Measurements from ENCODE around the gene KCMF1.

Gene KCMF1

DNA sequence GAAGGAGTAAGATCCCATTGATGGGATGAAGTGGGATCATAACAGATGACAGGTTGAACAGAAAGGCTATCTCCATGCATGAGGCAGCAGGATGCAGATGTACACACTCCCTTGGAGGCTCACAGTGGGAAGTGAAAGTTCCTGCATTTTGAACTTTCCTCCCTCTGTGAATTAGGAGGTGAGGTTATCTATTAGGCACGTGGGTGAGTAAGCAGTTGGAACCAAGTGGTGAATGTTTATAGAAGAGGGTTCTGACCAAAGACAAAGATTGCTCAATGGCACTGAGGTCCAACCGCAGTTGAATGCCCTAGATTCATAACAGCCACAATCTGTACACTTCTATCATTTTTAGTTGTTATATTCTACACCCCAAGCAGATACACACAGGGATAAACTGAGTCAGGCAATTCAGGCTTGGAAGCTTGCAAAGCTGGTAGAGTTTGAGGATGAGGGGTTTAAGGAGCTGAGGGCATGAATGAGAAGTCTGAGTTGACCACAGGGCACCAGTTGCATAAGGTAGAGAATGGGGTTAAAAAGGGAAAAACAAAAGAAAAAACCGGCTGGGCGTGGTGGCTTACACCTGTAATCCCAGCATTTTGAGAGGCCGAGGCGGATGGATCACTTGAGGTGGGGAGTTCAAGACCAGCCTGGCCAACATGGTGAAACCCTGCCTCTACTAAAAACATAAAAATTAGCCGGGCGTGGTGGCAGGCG is 7.1 kb upstream of the KCMF1 start:
- Mint-ChIP-seq H3K9me3 (no peaks in the 10 kb centered on the region), H3K4me3 (no peak overlapping the region), H3K36me3 (ENCODE audit: low read depth) (peaks cover 68% of the 10 kb centered on the region), H3K27me3 (no peaks in the 10 kb centered on the region), H3K4me1 (ENCODE audit: low read depth) (peaks cover 56% of the 10 kb centered on the region), H3K27ac (peak overlapping the region; percentile 43)

DNA sequence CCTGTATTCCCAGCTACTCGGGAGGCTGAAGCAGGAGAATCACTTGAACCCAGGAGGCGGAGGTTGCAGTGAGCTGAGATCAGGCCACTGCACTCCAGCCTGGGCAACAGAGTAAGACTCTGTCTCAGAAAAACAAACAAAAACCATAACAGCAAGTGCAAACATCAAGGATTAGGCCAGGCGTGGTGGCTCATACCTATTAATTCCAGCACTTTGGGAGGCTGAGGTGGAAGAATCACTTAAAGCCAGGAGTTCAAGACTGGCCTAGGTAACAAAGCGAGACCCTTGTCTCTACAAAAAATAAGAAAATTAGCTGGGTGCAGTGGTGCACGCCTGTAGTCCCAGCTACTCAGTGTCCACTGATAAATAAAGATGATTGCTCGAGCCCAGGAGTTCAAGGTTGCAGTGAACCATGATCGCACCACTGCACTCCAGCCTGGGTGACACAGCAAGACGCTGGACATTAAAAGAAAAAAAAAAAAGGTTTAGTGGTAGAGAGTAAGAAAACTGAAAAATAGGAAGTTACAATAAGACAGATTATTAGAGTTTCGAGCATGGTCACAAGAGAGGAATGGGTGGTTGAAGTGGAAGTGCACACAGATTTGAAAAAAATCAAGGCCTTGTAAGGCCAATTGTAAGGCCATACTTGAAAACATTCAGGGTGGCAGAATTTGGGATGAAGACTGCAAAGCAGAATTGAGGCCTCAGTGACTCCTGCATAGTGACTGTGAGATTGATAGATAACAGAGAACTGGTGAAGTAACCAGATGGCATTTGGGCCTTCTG is 6.4 kb upstream of the KCMF1 start:
- Mint-ChIP-seq H3K9me3 (no peaks in the 10 kb centered on the region), H3K4me1 (ENCODE audit: low read depth) (peaks cover 57% of the 10 kb centered on the region), H3K27ac (peak overlapping the region; percentile 46), H3K4me3 (no peak overlapping the region), H3K36me3 (ENCODE audit: low read depth) (peaks cover 72% of the 10 kb centered on the region), H3K27me3 (no peaks in the 10 kb centered on the region)

DNA sequence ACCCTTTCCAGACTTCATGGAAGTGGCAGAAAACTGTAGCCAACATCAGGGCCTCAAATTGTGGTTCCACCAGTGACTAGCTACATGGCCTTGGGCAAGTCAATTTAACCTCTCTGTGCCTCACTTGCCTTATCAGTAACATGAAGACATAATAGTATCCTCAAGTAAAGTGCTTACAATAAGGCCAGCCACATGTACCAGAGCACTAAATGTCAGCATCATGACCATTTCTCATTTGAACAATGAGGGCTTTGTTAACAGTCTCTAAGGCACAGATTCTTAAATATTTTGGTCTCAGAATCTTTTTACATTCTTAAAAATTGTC is 5.8 kb upstream of the KCMF1 start:
- H3K9me3 Mint-ChIP-seq: no peaks in the 10 kb centered on the region
- no peak overlapping the region for H3K4me3 Mint-ChIP-seq
- peaks cover 77% of the 10 kb centered on the region for H3K36me3 Mint-ChIP-seq (ENCODE audit: low read depth)
- peak overlapping the region; percentile 46 for H3K27ac Mint-ChIP-seq
- peaks cover 58% of the 10 kb centered on the region for H3K4me1 Mint-ChIP-seq (ENCODE audit: low read depth)
- H3K27me3 Mint-ChIP-seq: no peaks in the 10 kb centered on the region

DNA sequence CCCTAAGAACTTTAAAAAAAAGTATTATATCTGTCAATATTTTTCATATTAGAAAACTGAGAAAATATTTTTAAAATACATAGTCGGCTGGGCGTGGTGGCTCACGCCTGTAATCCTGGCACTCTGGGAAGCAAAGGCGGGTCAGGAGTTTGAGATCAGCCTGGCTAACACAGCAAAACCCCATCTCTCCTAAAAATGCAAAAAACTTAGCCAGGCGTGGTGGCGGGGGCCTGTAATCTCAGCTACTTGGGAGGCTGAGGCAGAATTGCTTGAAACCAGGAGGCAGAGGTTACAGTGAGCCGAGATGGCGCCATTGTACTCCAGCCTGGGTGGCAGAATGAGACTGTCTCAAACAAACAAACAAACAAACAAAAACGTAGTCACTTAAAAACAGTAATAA is 5.1 kb upstream of the KCMF1 start:
- Mint-ChIP-seq H3K27me3 (no peaks in the 10 kb centered on the region), H3K4me1 (ENCODE audit: low read depth) (peaks cover 52% of the 10 kb centered on the region)

DNA sequence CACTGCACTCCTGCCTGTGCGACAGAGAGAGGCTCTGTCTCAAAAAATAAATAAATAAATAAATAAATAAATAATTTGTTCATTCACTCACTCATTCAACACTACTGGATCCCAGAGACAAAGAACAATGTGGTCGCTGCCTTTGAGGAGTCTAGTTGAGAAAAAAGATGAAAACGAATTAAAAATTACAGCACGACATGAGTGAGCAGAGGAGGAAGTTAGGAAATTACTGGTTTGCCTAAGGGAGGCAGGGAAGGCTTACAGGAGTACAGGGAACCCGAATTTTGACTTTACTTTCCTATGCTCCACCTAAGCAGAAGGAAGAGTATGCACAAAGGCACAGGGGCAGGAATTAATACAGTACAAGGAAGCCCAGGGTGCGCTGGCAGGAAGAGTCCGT is 4.2 kb upstream of the KCMF1 start:
- peaks cover 67% of the 10 kb centered on the region for H3K36me3 Mint-ChIP-seq (ENCODE audit: low read depth)
- H3K9me3 Mint-ChIP-seq: no peaks in the 10 kb centered on the region
- H3K4me3 Mint-ChIP-seq: peak overlapping the region; percentile 50
- peak overlapping the region; percentile 78 for H3K27ac Mint-ChIP-seq
- H3K4me1 Mint-ChIP-seq (ENCODE audit: low read depth): peaks cover 49% of the 10 kb centered on the region
- no peaks in the 10 kb centered on the region for H3K27me3 Mint-ChIP-seq

More for the DNA sequence above, 5.1 kb upstream of the KCMF1 start:
- Mint-ChIP-seq H3K36me3 (ENCODE audit: low read depth) (peaks cover 76% of the 10 kb centered on the region), H3K9me3 (no peaks in the 10 kb centered on the region), H3K4me3 (no peak overlapping the region), H3K27ac (no peak overlapping the region)

DNA sequence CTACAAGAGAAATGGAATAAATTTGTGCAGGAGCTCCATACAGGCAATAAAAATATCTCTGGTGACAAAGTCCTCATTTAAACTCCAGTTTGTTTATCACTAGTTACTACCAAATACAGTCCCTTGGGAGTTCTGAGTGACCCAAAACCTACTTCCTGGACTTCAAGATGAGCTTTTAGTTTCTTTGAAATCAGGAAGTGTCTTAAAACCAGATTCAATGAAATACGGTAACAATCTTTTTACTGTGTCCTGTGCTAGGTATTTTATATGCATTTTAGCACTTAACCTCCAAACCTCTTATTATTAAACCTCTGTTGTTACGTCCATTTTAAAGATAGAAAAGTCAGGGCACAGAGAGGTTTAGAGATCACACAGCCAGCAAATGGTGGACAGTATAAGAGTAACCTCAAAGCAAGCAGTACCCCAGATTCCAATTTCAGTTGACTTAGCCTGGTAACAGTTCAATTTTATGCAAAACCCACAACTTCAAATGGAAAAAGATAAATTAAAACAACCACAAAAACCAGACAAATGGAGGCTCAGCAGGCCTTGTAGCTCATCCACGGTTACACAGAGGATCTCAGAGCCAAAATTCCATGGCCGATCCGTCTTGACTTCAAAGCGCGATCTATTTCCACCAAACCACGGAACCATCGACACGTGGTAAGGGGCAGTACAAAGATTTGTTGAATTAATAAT is 1.3 kb upstream of the KCMF1 start:
- Mint-ChIP-seq H3K27ac (peak overlapping the region; percentile 100), H3K4me1 (ENCODE audit: low read depth) (peaks cover 54% of the 10 kb centered on the region), H3K36me3 (ENCODE audit: low read depth) (peaks cover 50% of the 10 kb centered on the region)

DNA sequence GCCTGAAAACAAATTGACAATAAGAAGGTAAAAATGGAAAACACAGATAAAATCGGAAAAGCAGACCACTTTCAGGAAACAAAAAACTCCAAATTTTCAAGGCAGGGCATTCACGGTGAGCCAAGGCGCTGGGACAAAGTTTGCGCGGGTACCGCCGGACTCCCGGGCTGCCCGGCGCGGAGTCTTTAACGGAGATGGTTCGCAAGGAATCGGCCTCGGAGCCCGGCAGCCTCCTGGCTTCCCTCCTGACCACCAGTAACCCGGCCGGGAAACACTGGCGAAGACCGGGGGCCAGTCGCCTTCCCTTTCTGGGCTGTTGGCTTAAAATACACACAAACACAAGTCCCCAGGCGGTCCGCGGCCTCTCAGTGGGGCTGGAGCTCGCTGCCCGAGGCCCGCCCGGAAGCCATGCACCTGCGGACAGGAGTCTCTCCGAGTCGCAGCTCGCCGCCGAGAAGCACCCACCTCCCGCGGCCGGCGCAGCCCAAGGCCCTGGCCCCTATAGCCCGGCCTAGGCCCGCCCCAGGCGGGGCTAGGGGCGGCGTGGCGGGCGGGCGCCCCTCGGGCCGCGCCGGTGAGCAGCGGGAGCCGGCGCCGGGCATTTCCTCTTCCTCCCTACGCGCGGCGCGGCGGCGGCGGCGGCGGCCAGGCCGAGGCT is 622 bp upstream of the KCMF1 start:
- Mint-ChIP-seq H3K4me1 (ENCODE audit: low read depth) (peaks cover 54% of the 10 kb centered on the region), H3K36me3 (ENCODE audit: low read depth) (peaks cover 45% of the 10 kb centered on the region), H3K9me3 (no peaks in the 10 kb centered on the region), H3K27ac (peak overlapping the region; percentile 100), H3K27me3 (no peaks in the 10 kb centered on the region), H3K4me3 (peak overlapping the region; percentile 94)

More for the DNA sequence above, 1.3 kb upstream of the KCMF1 start:
- Mint-ChIP-seq H3K27me3 (no peaks in the 10 kb centered on the region), H3K4me3 (peak overlapping the region; percentile 94), H3K9me3 (no peaks in the 10 kb centered on the region)

DNA sequence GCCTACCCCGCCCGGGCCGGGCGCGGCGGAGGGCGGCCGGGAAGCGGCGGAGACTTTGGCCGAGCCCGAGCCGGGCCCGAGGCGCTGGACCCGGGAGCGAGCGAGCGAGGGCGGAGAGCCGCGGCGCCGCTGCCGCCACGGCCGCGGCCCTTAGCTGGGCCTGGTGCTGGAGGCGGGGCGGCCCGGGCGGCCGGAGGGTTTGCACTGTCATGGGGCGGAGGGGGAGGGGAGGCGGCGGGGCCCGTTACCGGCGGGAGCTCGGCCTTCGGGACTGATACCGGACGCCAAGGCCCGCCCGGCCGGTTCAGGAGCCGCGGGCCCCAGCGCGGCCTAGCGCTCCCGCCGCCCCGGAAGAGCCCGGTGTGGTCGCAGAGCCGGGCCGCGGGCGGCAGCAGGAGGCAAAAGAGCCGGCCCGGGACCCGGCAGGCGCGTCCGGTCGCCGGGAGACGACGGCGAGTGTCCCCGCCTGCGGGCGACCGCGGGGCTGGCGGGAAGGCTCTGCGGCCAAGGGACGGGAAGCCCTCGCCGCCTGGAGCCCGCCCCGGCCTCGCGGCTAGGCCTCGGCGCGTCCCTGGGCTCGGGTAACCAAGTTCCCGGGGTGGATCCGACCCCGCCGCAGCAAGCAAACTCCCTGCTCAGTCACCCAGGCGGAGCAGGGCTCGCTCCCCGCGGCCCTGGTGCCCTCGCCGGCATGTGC is 697 bp downstream of the KCMF1 start:
- H3K27ac Mint-ChIP-seq: peak overlapping the region; percentile 96
- H3K4me1 Mint-ChIP-seq (ENCODE audit: low read depth): peaks cover 64% of the 10 kb centered on the region
- H3K9me3 Mint-ChIP-seq: no peaks in the 10 kb centered on the region
- H3K4me3 Mint-ChIP-seq: peak overlapping the region; percentile 97
- no peaks in the 10 kb centered on the region for H3K27me3 Mint-ChIP-seq
- H3K36me3 Mint-ChIP-seq (ENCODE audit: low read depth): peaks cover 40% of the 10 kb centered on the region

DNA sequence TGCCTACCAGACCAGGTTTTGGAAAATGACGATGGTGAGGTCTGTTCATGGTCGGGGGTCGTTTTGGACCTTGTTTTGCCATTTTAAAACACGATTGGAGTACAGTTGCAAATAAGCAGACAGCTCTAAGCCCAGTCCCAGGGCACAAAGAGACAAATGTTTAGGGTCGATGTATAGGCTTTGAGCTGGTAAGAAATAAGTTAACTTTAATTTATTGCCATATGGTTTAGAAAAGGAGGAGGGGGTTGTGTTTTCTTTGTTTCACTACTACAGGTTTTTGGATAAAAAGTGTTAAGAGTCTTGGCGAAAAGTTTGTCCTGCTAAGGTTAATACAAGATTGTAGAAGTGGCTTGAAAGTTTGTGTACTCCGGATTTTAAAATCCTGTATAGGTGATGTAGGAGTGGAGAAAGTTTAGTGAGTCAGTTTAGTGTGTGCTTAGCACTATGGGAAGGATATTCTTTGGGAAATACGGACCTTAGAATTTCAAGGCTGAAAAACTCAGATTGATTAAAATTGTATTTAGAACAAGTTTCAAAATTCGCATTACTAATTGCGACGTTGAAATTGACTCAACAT is 1.3 kb downstream of the KCMF1 start:
- Mint-ChIP-seq H3K4me3 (peak overlapping the region; percentile 97), H3K9me3 (no peaks in the 10 kb centered on the region), H3K27me3 (no peaks in the 10 kb centered on the region), H3K36me3 (ENCODE audit: low read depth) (peaks cover 41% of the 10 kb centered on the region), H3K27ac (peak overlapping the region; percentile 96), H3K4me1 (ENCODE audit: low read depth) (peaks cover 65% of the 10 kb centered on the region)

DNA sequence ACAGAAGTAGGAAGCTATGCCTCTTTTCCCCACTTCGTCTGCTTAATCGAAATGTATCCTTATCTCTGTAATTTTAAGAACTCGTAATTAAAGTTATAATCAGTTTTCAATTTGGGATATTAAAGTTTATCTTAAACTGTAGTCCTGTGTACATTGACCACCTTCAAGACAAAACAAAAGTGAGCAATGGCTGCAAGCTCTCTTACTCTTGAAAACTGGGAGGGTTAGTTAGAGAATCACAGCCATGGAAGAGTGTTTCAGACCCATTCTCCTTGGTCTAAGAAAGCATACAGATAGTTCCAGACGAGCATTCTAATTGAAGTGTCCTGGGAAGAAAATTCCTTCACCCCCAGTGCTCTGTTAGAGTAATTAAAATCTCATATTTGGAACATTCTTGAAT is 2.0 kb downstream of the KCMF1 start:
- Mint-ChIP-seq H3K4me3 (peak overlapping the region; percentile 97), H3K36me3 (ENCODE audit: low read depth) (peaks cover 42% of the 10 kb centered on the region), H3K9me3 (no peaks in the 10 kb centered on the region), H3K27me3 (no peaks in the 10 kb centered on the region), H3K4me1 (ENCODE audit: low read depth) (peaks cover 69% of the 10 kb centered on the region), H3K27ac (peak overlapping the region; percentile 54)

DNA sequence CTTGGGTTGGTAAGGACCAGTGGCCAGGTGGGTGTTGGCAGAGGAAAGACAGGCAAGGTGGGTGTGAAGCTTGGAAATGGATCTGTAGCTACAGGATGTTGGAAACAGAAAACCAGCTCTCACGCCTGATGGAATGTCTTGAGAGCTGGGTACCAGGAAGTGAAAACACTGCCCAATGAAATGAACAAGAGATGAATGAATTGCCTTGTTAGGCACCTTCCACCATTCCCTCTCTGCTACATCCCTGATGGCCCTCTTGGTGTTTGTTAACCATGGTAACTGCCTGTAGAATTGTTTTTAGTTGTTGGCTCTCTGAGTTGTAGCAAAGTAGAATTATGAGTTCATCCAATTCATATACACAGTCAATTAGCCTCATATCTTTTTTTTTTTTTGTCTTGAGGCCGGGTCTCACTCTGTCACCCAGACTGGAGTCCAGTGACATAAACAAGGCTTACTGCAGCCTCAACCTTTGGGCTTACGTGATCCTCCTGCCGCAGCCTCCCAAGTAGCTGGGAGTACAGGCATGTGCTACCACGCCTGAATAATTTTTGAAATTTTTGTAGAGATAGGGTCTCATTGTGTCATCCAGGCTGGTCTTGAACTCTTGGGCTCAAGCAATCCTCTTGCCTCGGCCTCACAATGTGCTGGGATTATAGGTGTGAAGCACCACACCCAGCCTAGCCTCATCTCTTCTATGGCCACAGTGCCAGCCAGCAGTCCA is 9.5 kb downstream of the KCMF1 start:
- Mint-ChIP-seq H3K36me3 (ENCODE audit: low read depth) (peaks cover 45% of the 10 kb centered on the region), H3K4me3 (no peak overlapping the region), H3K27me3 (no peaks in the 10 kb centered on the region), H3K27ac (peak overlapping the region; percentile 70), H3K9me3 (no peaks in the 10 kb centered on the region), H3K4me1 (ENCODE audit: low read depth) (peaks cover 71% of the 10 kb centered on the region)

DNA sequence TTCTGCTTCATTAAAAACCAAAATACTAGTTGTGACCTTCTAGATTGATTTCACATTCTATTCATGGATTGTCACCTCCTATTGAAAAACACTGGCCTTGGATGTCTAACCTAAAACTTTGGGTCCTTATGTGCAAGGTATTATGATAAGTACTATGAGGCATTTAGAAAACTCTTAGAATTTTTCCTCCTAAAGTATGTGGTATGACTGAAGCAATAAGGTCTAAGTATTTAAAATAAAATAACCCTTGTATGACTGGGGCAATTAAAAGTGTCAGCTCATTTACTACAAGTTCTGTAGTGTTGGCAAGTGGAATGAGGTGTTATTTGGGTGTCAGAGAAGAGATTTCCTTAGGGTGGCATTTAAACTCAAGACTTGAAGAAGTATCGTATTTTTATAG is 15.1 kb downstream of the KCMF1 start:
- Mint-ChIP-seq H3K4me1 (ENCODE audit: low read depth) (peaks cover 50% of the 10 kb centered on the region), H3K9me3 (no peaks in the 10 kb centered on the region), H3K4me3 (no peak overlapping the region)

DNA sequence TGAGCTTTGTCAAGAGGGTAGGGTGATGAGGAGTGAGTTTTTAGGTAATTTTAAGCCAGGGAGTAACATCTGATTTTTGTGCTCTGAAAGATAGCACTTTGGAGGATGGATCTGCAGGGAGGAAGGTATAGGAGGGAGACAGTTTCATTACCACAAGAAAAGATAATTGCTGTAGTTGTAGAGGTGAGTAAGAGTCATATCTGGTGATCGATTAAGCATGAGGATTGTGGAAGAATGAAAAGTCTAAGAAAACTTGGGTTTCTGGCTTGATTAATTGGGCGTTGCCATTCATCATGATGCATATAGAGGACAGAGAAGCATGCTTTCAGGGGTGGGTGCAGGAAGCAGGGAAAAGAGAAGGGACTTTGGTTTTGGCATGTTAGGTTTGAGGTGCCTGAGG is 18.5 kb downstream of the KCMF1 start:
- H3K27me3 Mint-ChIP-seq: no peaks in the 10 kb centered on the region

More for the DNA sequence above, 15.1 kb downstream of the KCMF1 start:
- peak overlapping the region; percentile 21 for H3K27ac Mint-ChIP-seq
- H3K36me3 Mint-ChIP-seq (ENCODE audit: low read depth): peaks cover 28% of the 10 kb centered on the region
- no peaks in the 10 kb centered on the region for H3K27me3 Mint-ChIP-seq

More for the DNA sequence above, 18.5 kb downstream of the KCMF1 start:
- Mint-ChIP-seq H3K4me1 (ENCODE audit: low read depth) (peaks cover 41% of the 10 kb centered on the region), H3K36me3 (ENCODE audit: low read depth) (peaks cover 12% of the 10 kb centered on the region), H3K27ac (no peak overlapping the region), H3K4me3 (no peak overlapping the region), H3K9me3 (no peaks in the 10 kb centered on the region)
